Smooth muscle cell (in vitro differentiated cells): ENCODE data around the gene ZFYVE28. TPM values are rescaled to one million over a fixed set of nuclear protein-coding genes. Genes with fewer than 3 reads are reported as not detected.

ENCODE experiments used
- DNase-seq: peaks from one replicate; lab custom pipeline; 2025; ENCODE audit not compliant: unreplicated experiment; lab: John Stamatoyannopoulos, UW
- H2AFZ ChIP-seq: fragments of 200-600 bp; sonication (generic); 2 replicates; pipeline ENCODE4 v1.6.0; 2016; ENCODE audit warnings: antibody characterized with exemption, low read depth, mild to moderate bottlenecking
- H3F3A ChIP-seq: fragments of 200-600 bp; sonication (generic); 2 replicates; pipeline ENCODE4 v1.6.0; 2017; ENCODE audit warnings: antibody characterized with exemption, low read depth
- H3K27ac ChIP-seq: fragments of 200-600 bp; sonication (generic); 2 replicates; pipeline ENCODE4 v1.5.1; 2016; ENCODE audit warnings: low read depth, mild to moderate bottlenecking
- H3K27me3 ChIP-seq: fragments of 200-600 bp; sonication (generic); 2 replicates; pipeline ENCODE4 v1.6.1; 2016; ENCODE audit warnings: low read depth, mild to moderate bottlenecking
- H3K36me3 ChIP-seq: fragments of 200-600 bp; sonication (generic); 2 replicates; pipeline ENCODE4 v1.5.1; 2016; ENCODE audit warnings: low read depth
- H3K4me1 ChIP-seq: fragments of 200-600 bp; sonication (generic); 2 replicates; pipeline ENCODE4 v1.5.1; 2016; ENCODE audit warnings: low read depth
- H3K4me2 ChIP-seq: fragments of 200-600 bp; sonication (generic); 2 replicates; pipeline ENCODE4 v1.6.0; 2016; ENCODE audit warnings: mild to moderate bottlenecking
- H3K4me3 ChIP-seq: fragments of 200-600 bp; sonication (generic); 2 replicates; pipeline ENCODE4 v1.5.1; 2016; ENCODE audit warnings: mild to moderate bottlenecking
- H3K79me2 ChIP-seq: fragments of 200-600 bp; sonication (generic); 2 replicates; pipeline ENCODE4 v1.6.0; 2016; ENCODE audit warnings: low read depth, mild to moderate bottlenecking
- H3K9ac ChIP-seq: fragments of 200-600 bp; sonication (generic); 2 replicates; pipeline ENCODE4 v1.6.0; 2016; ENCODE audit warnings: low read depth
- H3K9me3 ChIP-seq: fragments of 200-600 bp; sonication (generic); replicated peaks from 2 replicates; pipeline ENCODE4 v1.5.1; 2016; ENCODE audit warnings: low read depth
- H4K20me1 ChIP-seq: fragments of 200-600 bp; sonication (generic); 2 replicates; pipeline ENCODE4 v1.6.0; 2016; ENCODE audit warnings: low read depth
- WGBS: methylation state at CpG from one replicate; pipeline ENCODE4 v1.1.7; 2016; ENCODE audit warnings: low lambda C conversion rate; 5-methylcytosine and 5-hydroxymethylcytosine counted together
- polyA plus RNA-seq: library from polyadenylated mRNA; unstranded; fragments of >200 nt; fragmentation: Nextera tagmentation; extraction: Ambion mirVana; gene quantifications from 2 replicates; pipeline ENCODE4 v1.2.1, GENCODE V29; 2016
- total RNA-seq: library from RNA; depleted of rRNA; stranded (reverse); fragments of >200 nt; gene quantifications from 2 replicates; pipeline ENCODE4 v1.2.3, GENCODE V29; 2014
- TF ChIP-seq, protein P1 (sequence below): fragments of 200-600 bp; sonication (generic); IDR thresholded peaks from 2 replicates; pipeline ENCODE4 v1.5.1; 2017; ENCODE audit warnings: borderline replicate concordance, mild to moderate bottlenecking, antibody characterized with exemption; ENCODE audit not compliant: insufficient read depth, poor library complexity, severe bottlenecking

ZFYVE28 gene
- total and polyA plus RNA-seq, 2 experiments from 2014 or later, result 0.22 TPM; not detected in 1

DNA sequence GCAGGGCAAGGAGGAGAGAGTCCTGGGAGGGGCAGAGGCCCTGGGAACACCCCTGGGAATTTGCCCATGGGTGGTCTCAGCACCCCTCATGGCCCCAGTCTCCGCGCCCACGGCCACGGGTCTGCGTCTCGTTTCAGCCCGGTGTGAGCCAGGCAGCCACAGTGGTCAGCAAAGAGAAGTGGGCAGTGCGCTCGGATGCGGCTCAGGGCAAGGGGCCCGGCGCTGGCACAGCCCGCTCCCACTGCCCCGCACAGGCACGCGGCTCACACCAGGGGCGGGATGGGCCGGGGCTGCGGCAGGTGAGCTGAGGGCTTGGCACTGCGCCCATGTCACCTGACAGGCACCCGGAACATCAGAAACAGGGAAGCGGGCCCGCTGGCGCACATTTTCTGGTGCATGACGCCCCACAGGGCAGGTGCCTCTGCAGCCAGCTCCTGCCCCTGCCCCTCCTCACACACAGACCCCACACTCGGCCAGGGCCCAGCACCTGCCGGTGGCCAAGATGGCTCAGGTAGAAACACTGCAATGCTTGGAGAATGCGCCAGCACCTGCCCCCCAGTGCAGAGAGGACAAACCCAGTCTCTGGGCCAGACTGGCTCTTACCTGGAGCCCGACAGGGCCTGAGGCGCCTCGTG, 114.6 kb downstream of the ZFYVE28 start:
- 89% methylated on average over 8 of the region's 31 CpGs for WGBS

DNA sequence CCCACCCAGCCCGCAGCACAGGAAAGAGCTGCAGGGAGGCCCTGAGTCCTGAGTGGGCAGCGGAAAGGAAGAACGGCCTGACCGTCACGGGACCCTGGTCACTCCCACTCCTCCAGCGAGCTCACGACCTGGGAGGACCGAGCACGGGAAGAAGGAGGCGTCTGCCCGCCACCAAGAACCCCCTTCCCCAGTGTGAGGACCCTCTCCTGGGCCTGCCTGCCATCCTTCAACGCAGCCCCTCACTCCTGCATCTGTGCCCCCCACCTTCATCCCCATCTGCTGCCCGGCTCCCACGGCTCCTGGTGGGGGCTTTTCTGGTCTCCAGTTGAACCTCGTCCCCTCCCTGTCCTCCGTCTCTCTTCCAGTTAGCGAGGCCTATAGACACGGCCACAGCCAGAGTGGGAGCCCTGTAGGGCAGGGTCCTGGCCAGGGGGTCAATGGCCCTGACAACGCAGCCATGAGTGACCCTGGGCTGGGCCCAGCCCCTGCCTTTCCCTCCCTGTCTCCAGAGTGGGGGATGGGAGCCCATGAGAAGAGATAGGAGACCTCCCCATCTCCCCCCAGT, 115.2 kb downstream of the ZFYVE28 start:
- Histone ChIP-seq H3K9ac (no peak overlapping the region), H3K36me3 (no peaks in the 10 kb centered on the region), H3K4me1 (no peaks in the 10 kb centered on the region), H3K4me3 (no peak overlapping the region), H3K27ac (no peak overlapping the region), H3K79me2 (no peaks in the 10 kb centered on the region), H4K20me1 (no peaks in the 10 kb centered on the region), H3K27me3 (no peaks in the 10 kb centered on the region), H2AFZ (no peak overlapping the region), H3K4me2 (no peak overlapping the region), H3F3A (no peaks in the 10 kb centered on the region), H3K9me3 (no peaks in the 10 kb centered on the region)
- WGBS, result 92% methylated on average over 18 of the region's 19 CpGs
- TF ChIP-seq, protein P1, sequence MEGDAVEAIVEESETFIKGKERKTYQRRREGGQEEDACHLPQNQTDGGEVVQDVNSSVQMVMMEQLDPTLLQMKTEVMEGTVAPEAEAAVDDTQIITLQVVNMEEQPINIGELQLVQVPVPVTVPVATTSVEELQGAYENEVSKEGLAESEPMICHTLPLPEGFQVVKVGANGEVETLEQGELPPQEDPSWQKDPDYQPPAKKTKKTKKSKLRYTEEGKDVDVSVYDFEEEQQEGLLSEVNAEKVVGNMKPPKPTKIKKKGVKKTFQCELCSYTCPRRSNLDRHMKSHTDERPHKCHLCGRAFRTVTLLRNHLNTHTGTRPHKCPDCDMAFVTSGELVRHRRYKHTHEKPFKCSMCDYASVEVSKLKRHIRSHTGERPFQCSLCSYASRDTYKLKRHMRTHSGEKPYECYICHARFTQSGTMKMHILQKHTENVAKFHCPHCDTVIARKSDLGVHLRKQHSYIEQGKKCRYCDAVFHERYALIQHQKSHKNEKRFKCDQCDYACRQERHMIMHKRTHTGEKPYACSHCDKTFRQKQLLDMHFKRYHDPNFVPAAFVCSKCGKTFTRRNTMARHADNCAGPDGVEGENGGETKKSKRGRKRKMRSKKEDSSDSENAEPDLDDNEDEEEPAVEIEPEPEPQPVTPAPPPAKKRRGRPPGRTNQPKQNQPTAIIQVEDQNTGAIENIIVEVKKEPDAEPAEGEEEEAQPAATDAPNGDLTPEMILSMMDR, result no peak
- DNase-seq, result no peak

More for the DNA sequence above, 114.6 kb downstream of the ZFYVE28 start:
- Histone ChIP-seq H3F3A (no peaks in the 10 kb centered on the region), H2AFZ (no peak overlapping the region), H3K36me3 (no peaks in the 10 kb centered on the region), H3K4me3 (no peak overlapping the region), H3K27me3 (no peaks in the 10 kb centered on the region), H4K20me1 (no peaks in the 10 kb centered on the region), H3K9me3 (no peaks in the 10 kb centered on the region), H3K27ac (no peak overlapping the region), H3K4me2 (no peak overlapping the region), H3K4me1 (no peaks in the 10 kb centered on the region), H3K79me2 (no peaks in the 10 kb centered on the region), H3K9ac (no peak overlapping the region)
- DNase-seq, result no peak
- TF ChIP-seq, protein P1, result no peak

GRCh38 chr4:2302387-2303119, 115.9 kb downstream of the ZFYVE28 start:
- Histone ChIP-seq H4K20me1 (no peaks in the 10 kb centered on the region), H3K9ac (no peak overlapping the region), H3K4me3 (no peak overlapping the region), H3K36me3 (no peaks in the 10 kb centered on the region), H3K27me3 (no peaks in the 10 kb centered on the region), H3K27ac (no peak overlapping the region), H3K79me2 (no peaks in the 10 kb centered on the region), H3K9me3 (no peaks in the 10 kb centered on the region), H2AFZ (no peak overlapping the region), H3F3A (no peaks in the 10 kb centered on the region), H3K4me2 (no peak overlapping the region), H3K4me1 (no peaks in the 10 kb centered on the region)
- DNase-seq, result no peak
- TF ChIP-seq, protein P1, result no peak
- WGBS, result 95% methylated on average over 27 of the region's 28 CpGs
